Heart left ventricle (tissue), 16 donors: Measurements from ENCODE around the gene SACS. TPM values are rescaled to one million over a fixed set of nuclear protein-coding genes. Genes with fewer than 3 reads are reported as not detected.

Source experiments
- ATAC-seq, 4 donors: fragments of 200-7000 bp; cut with Tn5 transposase; one replicate each; pipeline ENCODE4 v1.9.1; 2020 to 2022; ENCODE audit warnings: moderate library complexity in 4 of 4, mild to moderate bottlenecking in 3 of 4, moderate number of reproducible peaks in 1 of 4
- DNase-seq, 5 donors: peaks; one replicate each; pipeline ENCODE4 v3.0.0-alpha.2; 2020
- H3K27ac ChIP-seq, 12 donors: fragments of 200-600 bp; sonication (generic) in 4 of 12; one replicate each; pipeline versions ENCODE4 v1.5.0 to v1.8.0; 2016 to 2022; ENCODE audit warnings: mild to moderate bottlenecking in 2 of 12
- H3K27me3 ChIP-seq, 9 donors: fragments of 200-600 bp; sonication (generic) in 2 of 9; one replicate each; pipeline versions ENCODE4 v1.5.1 to v1.8.0; 2016 to 2022; ENCODE audit warnings: mild to moderate bottlenecking in 3 of 9
- H3K36me3 ChIP-seq, 9 donors: fragments of 200-600 bp; sonication (generic) in 2 of 9; one replicate each; pipeline versions ENCODE4 v1.5.0 to v1.8.0; 2018 to 2022; ENCODE audit warnings: mild to moderate bottlenecking in 2 of 9
- H3K4me1 ChIP-seq, 12 donors: fragments of 200-600 bp; sonication (generic) in 4 of 12; one replicate each; pipeline versions ENCODE4 v1.5.0 to v1.8.0; 2016 to 2022; ENCODE audit warnings: mild to moderate bottlenecking in 3 of 12
- H3K4me3 ChIP-seq, 12 donors: fragments of 200-600 bp; sonication (generic) in 4 of 12; one replicate each; pipeline versions ENCODE4 v1.5.0 to v1.8.0; 2017 to 2022; ENCODE audit warnings: mild to moderate bottlenecking in 9 of 12, moderate library complexity in 4 of 12
- H3K9me3 ChIP-seq, 12 donors: fragments of 200-600 bp; sonication (generic) in 4 of 12; one replicate each; pipeline versions ENCODE4 v1.5.0 to v1.8.0; 2016 to 2022; ENCODE audit warnings: mild to moderate bottlenecking in 1 of 12
- CTCF ChIP-seq, 12 donors: fragments of 200-600 bp; sonication (generic) in 4 of 12; IDR thresholded peaks; one replicate each; pipeline versions ENCODE4 v1.5.0 to v1.8.0; 2018 to 2022; ENCODE audit warnings: antibody characterized with exemption in 12 of 12, mild to moderate bottlenecking in 5 of 12
- POLR2A ChIP-seq, 2 donors: fragments of 450-650 bp; IDR thresholded peaks; one replicate each; pipeline ENCODE4 v1.6.1; 2017; ENCODE audit warnings: antibody characterized with exemption in 2 of 2, mild to moderate bottlenecking in 2 of 2, moderate library complexity in 2 of 2
- WGBS, 4 donors: extraction: QIAGEN DNeasy Blood & Tissue Kit in 2 of 4; methylation state at CpG; one replicate each; pipeline versions ENCODE4 v1.1.5 to v1.1.7; 2013 to 2018; 5-methylcytosine and 5-hydroxymethylcytosine counted together
- intact Hi-C, 10 donors: fragments of 100-400 bp; cut with DNase I; formaldehyde crosslinking; loops; one replicate each; pipeline versions ENCODE4 v1.11.1 to v1.14.2; 2022
- polyA plus RNA-seq, 2 donors: library from polyadenylated mRNA; stranded (reverse); fragments of 200-250 nt; gene quantifications; one replicate each; pipeline ENCODE4 v1.2.3, GENCODE V29; 2013
- total RNA-seq, 9 donors: library from RNA; depleted of rRNA in 2 of 9; stranded (reverse); fragments of >200 nt in 2 of 9; fragmentation: NEBNext Ultra II Directional in 3 of 9; extraction: Animal tissue kit (Norgen Biotek cat#: 25700) in 3 of 9; gene quantifications; one replicate each; pipeline versions ENCODE4 v1.1.0 to v1.2.4, GENCODE V29; 2016 to 2023
- donor health status: ischemic (EF 13 %, LVEDD 7.1; RV severe dilation, severe dysfunction).
- donor health status: healthy with polysubstance abuse.
- donor health status: DM: no; HTN: yes; CAD: no.
- donor health status: DM: no; HTN: no; CAD: no.
- donor health status: ischemic (EF 25% LVEDD 6.9; RV normal size, moderate dysfunction).
- donor health status: ischemic (EF 25% LVEDD 5.7; RV mildly dilated, moderate dysfunction).
- donor health status: healthy.
- donor health status: DM: yes; HTN: yes; CAD: no.
- donor health status: ischemic (EF 35%, LVEDD 5.7; RV mildly dilated, moderate dysfunction).
- donor health status: nonischemic (EF 11% LVEDD 7.7; RV severe dilation, severe dysfunction).
- donor health status: DM: yes; HTN: yes; CAD: no.
- donor health status: PGD.
- donor health status: ischemic (EF 29% LVEDD 5.4; RV normal size, mild dysfunction).
- donor health status: nonischemic (EF 23%, LVEDD 6.1; RV moderate dilation, normal function).

SACS gene
- total and polyA plus RNA-seq, 11 donors: 2.8 to 29.3 (median 19.7) TPM

DNA sequence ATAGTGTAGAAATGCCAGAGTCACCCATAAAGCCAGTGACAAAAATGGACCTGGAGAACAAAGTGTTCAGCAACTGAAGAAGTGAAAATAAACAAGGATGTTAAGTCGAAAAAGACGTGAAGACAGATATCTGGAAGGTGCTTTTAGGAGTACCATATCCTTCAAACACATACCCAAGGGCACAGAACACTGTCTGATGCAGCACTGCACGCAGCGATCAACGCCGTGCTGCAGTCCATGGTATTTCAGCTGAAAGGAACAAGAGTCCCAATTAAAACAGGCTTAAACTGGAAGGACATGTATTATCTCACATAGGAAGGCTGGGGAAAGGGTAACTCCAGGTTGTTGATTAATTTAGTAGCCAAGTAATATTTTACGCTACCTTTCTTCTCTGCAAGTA is 144.5 kb downstream of the SACS start:
- intact Hi-C loops: no loop called here
- no peak for TF ChIP-seq CTCF (IDR thresholded peaks at IDR 0.05)
- TF ChIP-seq POLR2A (IDR thresholded peaks at IDR 0.05): no peak
- ATAC-seq (peak; percentile 76 to 83 (median 79)), DNase-seq (no peak)
- no peak overlapping the region for H3K4me3 ChIP-seq
- WGBS, 4 donors: 34 to 54% (median 43%) methylated on average over 7 of the region's 7 CpGs
- peaks cover 0 to 20% (median 9%) of the 10 kb centered on the region in 12 donors for H3K4me1 ChIP-seq
- peak overlapping the region in 10 of 12 donors; percentile 12 to 70 (median 50) for H3K27ac ChIP-seq
- no peaks in the 10 kb centered on the region for H3K27me3 ChIP-seq
- no peaks in the 10 kb centered on the region for H3K36me3 ChIP-seq
- no peaks in the 10 kb centered on the region for H3K9me3 ChIP-seq

DNA sequence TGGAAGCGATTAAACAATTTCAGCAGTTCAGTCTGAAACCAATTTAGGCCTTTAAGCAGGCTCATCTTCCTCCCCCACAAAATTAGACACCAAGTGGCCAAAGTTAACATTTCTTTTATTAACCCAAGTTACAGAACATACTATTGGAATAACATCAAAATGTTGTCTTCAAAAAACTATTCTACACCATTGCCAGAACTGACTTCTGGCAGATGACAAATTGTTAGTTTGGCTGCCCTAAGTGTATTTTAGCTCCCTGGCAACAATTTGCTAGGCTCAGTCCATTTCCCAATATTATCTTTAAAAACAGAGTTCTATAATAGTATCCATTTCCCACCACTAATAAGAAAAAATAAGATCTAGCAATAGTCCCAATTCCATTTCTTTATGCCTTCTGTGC is 144.9 kb downstream of the SACS start:
- peaks cover 0 to 20% (median 9%) of the 10 kb centered on the region in 12 donors for H3K4me1 ChIP-seq
- no peaks in the 10 kb centered on the region for H3K36me3 ChIP-seq
- no peak for DNase-seq
- no peak overlapping the region for H3K4me3 ChIP-seq
- 88 to 92% (median 90%) methylated on average over 1 of the region's 1 CpG for WGBS, 4 donors
- TF ChIP-seq CTCF (IDR thresholded peaks at IDR 0.05) (peak in 1 of 12 donors; percentile 7), POLR2A (IDR thresholded peaks at IDR 0.05) (no peak)
- ATAC-seq: peak in 2 of 4 donors; percentile 12 to 23
- no peaks in the 10 kb centered on the region for H3K9me3 ChIP-seq
- no peaks in the 10 kb centered on the region for H3K27me3 ChIP-seq
- intact Hi-C loops: no loop called here
- peak overlapping the region in 10 of 12 donors; percentile 12 to 70 (median 50) for H3K27ac ChIP-seq

- no peaks in the 10 kb centered on the region for H3K4me1 ChIP-seq
- no peak for ATAC-seq
- peaks cover 0 to 3% (median 0%) of the 10 kb centered on the region in 12 donors for H3K9me3 ChIP-seq
- no peaks in the 10 kb centered on the region for H3K27me3 ChIP-seq
- DNase-seq: no peak
- no peak overlapping the region for H3K27ac ChIP-seq
- intact Hi-C loops: no loop called here
- H3K36me3 ChIP-seq: peaks cover 0 to 19% (median 0%) of the 10 kb centered on the region in 9 donors
- H3K4me3 ChIP-seq: no peak overlapping the region
- TF ChIP-seq POLR2A (IDR thresholded peaks at IDR 0.05) (no peak), CTCF (IDR thresholded peaks at IDR 0.05) (no peak)
- WGBS, 4 donors: 60 to 72% (median 62%) methylated on average over 5 of the region's 5 CpGs
Observed at GRCh38 chr13:23279321-23279720, 154.2 kb downstream of the SACS start.

Other genes starting within 250 kb of the SACS start
- 10 to 100 TPM; 12.0 to 35.7 (median 28.0) TPM for gene TNFRSF19, start 136.7 kb upstream of the SACS start, total RNA-seq
- gene TNFRSF19, start 136.7 kb upstream of the SACS start, polyA plus RNA-seq: 10 to 100 TPM in 1 of 2 donors, 1 to 10 TPM in 1; 9.1 to 16.6 TPM